Upper lobe of left lung (tissue), 4 donors: ENCODE measurements around the gene PPL.

Experiments used
- EP300 ChIP-seq, 4 donors: sonication (generic); formaldehyde crosslinking; IDR thresholded peaks; one replicate each; pipeline ENCODE4 v1.5.1; 2017; ENCODE audit warnings: antibody characterized with exemption in 4 of 4, control low read depth in 2 of 4
- POLR2A ChIP-seq, 4 donors: fragments of 450-650 bp; IDR thresholded peaks; one replicate each; pipeline ENCODE4 v1.5.1; 2016 to 2017; ENCODE audit warnings: antibody characterized with exemption in 4 of 4, mild to moderate bottlenecking in 2 of 4
- TF ChIP-seq, protein P1 (sequence below), 6 experiments: fragments of 450-650 bp in 4 of 6; fragments of 200-600 bp in 2 of 6; sonication (generic) in 2 of 6; IDR thresholded peaks; one replicate each; pipeline ENCODE4 v1.5.1; 2016 to 2019; ENCODE audit warnings: antibody characterized with exemption in 6 of 6

DNA sequence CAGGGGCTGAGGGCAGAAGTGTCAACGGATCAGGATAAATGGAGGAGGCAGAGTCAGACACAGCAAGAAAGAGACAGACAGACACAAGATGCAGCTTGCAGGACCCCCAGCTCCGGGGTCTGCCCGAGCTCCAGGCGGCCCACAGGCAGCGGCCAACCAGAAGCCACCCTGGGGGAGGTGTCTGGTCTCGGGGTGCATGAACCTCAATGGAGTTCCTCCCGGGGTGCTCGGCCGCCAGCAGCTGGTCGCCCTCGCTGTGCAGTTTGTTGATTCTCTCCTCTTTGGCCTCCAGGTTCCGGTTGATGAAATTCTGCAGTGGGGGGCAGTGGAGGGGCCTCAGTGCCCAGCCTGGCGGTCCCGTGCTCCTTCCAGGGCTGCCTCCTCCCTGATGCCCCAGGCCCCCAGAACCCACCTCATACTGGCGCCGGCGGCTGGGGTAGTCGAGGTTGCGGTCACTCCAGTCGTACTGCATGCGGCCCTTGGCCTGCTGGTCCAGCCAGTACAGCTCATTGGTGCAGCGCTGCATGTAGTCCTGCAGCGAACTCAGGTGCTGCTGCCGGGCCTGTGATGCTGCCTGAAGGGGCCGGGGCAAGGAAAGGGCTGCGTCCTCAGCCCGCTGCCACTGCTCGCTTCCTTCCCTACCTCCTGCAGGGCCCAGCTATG lies 38.0 kb downstream of the PPL start:
- TF ChIP-seq, protein P1, sequence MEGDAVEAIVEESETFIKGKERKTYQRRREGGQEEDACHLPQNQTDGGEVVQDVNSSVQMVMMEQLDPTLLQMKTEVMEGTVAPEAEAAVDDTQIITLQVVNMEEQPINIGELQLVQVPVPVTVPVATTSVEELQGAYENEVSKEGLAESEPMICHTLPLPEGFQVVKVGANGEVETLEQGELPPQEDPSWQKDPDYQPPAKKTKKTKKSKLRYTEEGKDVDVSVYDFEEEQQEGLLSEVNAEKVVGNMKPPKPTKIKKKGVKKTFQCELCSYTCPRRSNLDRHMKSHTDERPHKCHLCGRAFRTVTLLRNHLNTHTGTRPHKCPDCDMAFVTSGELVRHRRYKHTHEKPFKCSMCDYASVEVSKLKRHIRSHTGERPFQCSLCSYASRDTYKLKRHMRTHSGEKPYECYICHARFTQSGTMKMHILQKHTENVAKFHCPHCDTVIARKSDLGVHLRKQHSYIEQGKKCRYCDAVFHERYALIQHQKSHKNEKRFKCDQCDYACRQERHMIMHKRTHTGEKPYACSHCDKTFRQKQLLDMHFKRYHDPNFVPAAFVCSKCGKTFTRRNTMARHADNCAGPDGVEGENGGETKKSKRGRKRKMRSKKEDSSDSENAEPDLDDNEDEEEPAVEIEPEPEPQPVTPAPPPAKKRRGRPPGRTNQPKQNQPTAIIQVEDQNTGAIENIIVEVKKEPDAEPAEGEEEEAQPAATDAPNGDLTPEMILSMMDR (IDR thresholded peaks at IDR 0.05) = no peak
- TF ChIP-seq POLR2A (IDR thresholded peaks at IDR 0.05) (no peak), EP300 (IDR thresholded peaks at IDR 0.05) (no peak)
